GM21619 (cell line): ENCODE data around the gene NPSR1.
"Not testable (repeated sequence)": the region's sequence is repeated elsewhere in the genome, so short reads cannot be mapped to it uniquely, and the experiment has no call there.

ENCODE experiments used
- ATAC-seq: cut with Tn5 transposase; IDR thresholded peaks from one replicate; pipeline ENCODE4 v1.9.1; 2021; ENCODE audit not compliant: unreplicated experiment

Gene NPSR1

GRCh38 chr7:34756691-34757090 lies 98.7 kb downstream of the NPSR1 start:
- ATAC-seq = no peak

GRCh38 chr7:34757570-34758110 lies 99.6 kb downstream of the NPSR1 start:
- ATAC-seq = no peak

DNA sequence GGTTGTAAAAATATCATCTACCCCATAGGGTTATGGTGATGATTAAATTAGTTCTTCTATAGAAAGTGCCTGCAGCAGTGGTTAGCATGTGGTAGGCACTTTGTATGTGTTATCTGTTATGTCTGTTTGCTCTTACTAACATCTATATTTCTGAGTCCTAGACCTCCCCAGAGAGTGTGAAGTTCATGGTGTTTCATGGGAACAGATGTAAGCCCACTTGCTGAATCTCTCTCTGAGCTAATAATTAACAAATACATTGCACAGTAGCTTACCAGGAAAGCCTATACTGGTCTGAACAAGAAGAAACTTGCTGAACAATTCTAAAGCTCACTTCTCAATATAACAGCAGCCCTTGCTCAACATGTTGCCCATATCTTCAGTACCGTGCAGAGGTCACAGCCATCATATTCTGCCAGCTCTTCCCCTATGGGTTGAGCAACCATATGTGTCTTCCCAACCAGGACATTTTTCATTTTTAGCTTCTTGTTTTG lies 100.1 kb downstream of the NPSR1 start:
- ATAC-seq = peak; percentile 56

- no peak for ATAC-seq
Measured at GRCh38 chr7:34759477-34760125, 101.6 kb downstream of the NPSR1 start.

- no peak for ATAC-seq
Measured at GRCh38 chr7:34760271-34760670, 102.3 kb downstream of the NPSR1 start.

- no peak for ATAC-seq
Measured at GRCh38 chr7:34761206-34761605, 103.2 kb downstream of the NPSR1 start.

DNA sequence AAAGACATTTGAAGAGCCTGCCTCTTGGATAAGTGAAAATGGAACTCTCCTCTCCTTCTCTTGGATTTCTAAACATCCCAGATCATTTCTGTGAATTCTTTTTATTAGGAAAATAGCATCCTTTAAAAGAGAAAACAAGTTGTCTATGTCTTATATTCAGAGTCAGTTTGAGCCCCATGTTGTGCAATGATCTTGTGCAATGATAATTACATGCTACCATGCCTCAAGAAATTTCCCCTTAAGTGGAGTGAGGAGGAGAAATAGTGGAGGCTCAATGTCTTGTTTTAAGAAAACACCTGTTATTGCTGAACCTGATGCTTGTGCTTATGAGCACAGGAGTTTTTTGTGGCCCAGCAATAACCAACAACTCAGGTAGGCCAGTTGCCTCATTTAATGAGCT lies 103.6 kb downstream of the NPSR1 start:
- ATAC-seq = no peak

DNA sequence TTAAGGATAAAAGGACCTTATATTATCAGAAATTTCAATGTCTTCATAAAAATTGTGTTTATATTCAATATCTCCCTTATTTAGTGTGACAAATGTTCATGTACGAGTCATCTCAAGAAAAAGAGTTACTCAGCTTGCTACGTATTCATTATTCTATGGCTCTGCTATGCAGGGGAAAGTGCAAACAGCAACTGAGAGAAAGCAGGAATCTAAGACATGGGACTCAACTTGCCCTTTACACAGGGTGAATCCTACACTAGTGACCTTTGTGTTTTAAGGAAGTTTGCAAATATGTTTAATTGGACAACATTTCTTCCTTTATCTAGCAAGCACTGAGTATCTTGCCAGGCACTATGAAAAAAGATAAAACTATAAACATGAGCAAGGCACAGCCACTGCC lies 104.7 kb downstream of the NPSR1 start:
- no peak for ATAC-seq

DNA sequence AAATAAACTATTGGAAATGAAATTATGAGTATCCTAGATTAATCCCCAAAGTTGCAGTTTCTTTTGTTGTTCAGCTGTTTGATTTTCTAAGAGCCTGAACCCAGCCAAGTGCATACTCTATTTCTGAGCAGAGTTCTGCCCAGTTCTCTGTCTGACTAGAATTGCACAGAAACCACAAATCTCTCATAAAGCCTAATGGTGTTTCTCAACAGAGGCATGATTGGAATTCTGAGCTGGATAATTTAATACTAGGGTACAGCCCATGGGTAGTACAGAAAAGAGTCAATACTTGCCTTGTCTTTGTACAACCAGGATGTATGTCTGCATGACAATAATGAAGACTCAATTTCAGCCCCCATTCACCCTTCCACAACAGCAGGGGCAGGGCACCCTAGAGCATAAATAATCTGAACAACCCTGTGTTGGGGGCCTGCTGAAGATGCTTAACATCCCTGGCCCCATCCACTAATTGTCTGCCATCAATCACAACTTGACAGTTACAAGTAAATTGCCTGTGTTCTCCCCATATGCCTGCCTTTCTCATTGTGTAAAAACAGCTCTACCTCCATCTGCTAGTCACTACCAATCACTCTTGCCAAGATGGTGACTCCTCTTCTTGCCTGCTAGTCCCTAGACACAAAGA lies 114.4 kb downstream of the NPSR1 start:
- no peak for ATAC-seq

GRCh38 chr7:34776748-34777358 lies 118.8 kb downstream of the NPSR1 start:
- ATAC-seq = no peak

GRCh38 chr7:34780546-34780945 lies 122.5 kb downstream of the NPSR1 start:
- ATAC-seq = no peak

- ATAC-seq = no peak
Measured at GRCh38 chr7:34787586-34787985, 129.6 kb downstream of the NPSR1 start.

DNA sequence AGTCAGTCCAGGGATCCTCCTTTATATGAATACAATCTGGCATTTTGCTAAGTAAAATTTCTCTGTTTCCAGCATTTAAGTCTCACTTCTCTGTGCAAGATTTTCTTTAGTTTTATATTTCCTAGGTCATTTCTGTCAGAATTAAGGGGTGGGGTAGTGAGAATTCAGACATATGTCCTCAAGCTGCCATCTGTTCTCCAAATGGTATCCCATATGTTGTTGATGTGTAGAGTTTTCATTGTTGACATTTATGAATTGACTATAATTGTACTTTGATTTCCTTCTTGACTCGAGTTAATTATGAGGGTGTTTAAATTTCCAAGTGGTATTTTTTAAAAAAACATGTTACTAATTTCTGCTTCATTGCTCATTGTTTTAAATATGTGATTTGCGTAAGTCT lies 148.8 kb downstream of the NPSR1 start:
- ATAC-seq = no peak

- ATAC-seq = no peak
Measured at GRCh38 chr7:34807548-34808340, 149.7 kb downstream of the NPSR1 start.

- not testable (repeated sequence) for ATAC-seq
Measured at GRCh38 chr7:34814203-34814842, 156.3 kb downstream of the NPSR1 start.

DNA sequence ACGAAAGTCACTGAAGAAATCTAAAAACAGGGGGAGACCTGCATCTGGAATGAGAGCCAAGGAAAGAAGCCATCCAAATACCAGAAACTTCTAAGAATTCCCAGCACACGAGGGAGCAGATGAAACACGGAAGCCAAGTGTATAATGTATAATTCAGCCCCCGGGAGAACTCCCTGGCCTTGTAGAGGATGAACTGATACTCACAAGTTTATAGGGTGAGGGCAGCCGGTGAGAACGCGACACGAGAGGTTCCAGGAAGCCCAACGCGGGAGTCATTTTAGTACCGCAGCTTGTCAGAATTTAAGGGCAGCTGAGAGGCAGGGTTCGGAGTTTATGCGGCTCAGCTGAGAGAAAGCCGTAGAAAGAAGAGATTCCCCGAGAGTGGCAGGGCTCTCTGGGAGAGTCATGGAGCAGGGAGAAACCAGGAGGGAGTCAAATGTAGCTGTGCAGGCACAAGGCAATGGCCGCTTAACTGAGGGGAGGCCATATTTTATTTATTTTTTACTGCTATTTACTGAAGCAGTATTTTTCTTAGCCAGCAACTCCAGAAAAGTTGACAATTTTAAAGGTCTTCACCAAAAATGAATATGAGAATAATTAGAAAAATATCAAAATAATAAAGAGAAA lies 164.0 kb downstream of the NPSR1 start:
- no peak for ATAC-seq

- ATAC-seq = peak; percentile 87
Measured at GRCh38 chr7:34823650-34824258, 165.7 kb downstream of the NPSR1 start.

GRCh38 chr7:34825221-34825620 lies 167.2 kb downstream of the NPSR1 start:
- no peak for ATAC-seq

GRCh38 chr7:34830390-34830789 lies 172.4 kb downstream of the NPSR1 start:
- no peak for ATAC-seq

DNA sequence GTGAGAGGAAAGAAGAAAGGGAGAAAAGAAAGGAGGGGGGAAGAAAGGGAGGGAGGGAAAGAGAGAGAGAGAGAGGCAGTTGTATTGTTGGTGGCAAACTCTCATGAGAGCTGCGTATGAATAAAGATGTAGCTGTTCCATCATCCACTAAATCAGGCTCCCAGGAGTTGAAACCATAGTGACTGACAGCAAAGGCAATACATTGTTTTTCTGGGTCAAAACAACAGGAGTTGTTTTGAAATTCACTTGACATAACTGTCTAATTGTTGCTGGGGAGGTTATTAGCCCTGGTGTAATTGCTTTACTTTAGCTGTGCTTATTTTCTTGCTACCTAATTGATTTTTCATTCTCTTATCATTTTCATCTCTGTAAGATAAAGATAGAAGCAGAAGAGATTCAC lies 173.4 kb downstream of the NPSR1 start:
- ATAC-seq = no peak
